Measurements from ENCODE around the gene ZNF385C.
A peak's percentile ranks its signal among the peaks of the same experiment; 100 is the strongest.

ZNF385C gene

GRCh38 chr17:42077755-42078154 lies 20.5 kb downstream of the ZNF385C start:
- no peak for DNase-seq (ENCODE audit: low read depth)

DNA sequence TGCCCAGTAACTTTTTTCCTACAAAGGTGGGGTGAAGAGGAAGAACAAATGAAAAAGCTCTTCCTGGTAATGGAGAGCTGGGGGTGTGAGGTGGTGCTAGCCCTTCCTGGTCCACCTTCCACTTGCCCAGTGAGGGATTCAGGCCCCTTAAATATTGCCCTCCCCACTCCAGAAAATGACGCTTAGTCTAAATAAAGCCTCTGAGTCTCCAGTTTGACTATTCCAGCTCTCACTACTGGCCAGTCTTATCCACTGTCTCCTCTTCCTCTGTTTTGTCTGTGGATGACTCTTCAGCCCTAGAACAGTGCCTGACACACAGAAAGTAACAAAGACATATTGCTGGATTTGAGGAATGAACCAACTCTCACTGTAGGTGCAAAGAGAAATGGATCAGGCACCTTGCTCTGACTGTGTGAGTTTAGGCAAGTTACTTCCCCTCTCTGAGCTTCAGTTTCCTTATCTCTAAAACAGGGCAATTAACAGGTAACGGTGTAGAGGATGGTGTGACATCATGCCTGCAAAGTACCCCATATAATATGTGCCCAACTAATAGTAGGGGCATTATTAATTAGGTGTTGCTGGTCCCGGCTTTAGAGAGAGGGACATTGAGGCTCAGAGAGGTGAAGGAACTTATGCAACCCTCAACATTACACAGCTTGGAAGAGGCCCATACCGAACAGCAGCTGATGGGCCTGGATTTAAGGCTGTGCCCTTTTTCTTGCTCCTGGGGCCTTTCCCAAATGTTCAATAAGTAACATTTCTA lies 21.3 kb downstream of the ZNF385C start:
- DNase-seq (ENCODE audit: low read depth): no peak

- no peak for DNase-seq (ENCODE audit: low read depth)
Measured at GRCh38 chr17:42075789-42076188, 22.5 kb downstream of the ZNF385C start.

DNA sequence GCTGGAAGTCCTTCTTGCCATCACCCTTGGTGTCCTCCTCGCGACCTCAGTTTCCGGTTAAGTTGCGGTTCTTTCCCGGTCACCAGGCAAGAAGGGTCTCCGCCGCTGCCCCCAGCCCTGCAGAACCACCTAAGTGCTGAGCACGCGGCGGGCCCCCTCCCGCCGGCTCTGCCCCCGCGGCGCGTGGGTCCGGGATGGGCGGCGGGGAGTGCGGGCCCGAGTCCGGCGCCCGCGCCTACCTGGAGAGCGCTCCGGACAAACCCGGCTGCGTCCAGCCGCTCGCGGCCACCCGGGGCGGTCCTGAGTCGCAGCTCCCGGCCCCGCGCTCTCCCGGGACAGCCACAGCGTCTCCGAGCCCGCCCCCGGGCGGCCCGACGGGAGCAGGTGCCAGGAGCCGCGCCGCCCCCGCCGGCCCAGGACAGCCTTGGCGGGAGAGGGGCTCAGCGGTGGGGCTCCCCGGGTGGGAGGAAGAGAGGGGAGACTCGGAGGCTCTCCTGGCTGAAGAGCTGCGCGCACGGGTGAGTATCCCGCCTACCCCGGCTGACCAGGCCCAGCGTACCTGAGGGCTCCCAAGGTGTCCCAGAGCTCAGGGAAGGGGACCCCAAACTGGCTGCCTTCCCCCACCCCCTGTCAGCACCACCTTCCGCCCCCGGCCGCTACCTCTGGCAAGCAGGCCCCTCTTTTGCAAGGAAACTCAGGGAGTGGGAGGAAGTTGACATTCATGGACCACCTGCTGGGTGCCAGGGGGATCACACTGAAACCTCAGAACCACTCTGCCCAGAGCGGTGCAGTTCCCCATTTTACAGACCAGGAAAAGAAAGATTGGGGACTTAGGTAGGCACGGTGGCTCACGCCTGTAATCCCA lies 25.7 kb downstream of the ZNF385C start:
- DNase-seq (ENCODE audit: low read depth): no peak

DNA sequence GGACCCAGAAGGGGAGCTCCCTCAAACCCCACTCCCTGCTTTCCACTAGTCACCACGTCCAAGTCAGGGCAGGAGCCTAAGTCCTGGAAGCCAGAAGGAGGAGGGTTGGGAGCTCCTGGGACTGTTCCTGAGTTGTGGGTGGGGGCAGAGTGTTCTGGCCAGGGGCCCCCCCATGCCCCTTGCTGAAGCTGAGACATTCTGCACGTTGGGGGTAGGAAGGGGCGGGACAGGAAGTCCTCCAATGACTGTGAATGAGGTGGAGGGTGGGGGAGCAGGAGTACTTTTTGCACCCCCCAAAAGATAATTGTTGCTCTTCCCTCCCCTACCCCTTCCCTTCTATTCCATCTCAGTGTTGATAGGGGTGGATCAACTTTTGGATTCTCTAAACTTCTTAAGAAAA lies 26.5 kb downstream of the ZNF385C start:
- DNase-seq (ENCODE audit: low read depth): no peak

GRCh38 chr17:42068979-42069378 lies 29.3 kb downstream of the ZNF385C start:
- no peak for DNase-seq (ENCODE audit: low read depth)

DNA sequence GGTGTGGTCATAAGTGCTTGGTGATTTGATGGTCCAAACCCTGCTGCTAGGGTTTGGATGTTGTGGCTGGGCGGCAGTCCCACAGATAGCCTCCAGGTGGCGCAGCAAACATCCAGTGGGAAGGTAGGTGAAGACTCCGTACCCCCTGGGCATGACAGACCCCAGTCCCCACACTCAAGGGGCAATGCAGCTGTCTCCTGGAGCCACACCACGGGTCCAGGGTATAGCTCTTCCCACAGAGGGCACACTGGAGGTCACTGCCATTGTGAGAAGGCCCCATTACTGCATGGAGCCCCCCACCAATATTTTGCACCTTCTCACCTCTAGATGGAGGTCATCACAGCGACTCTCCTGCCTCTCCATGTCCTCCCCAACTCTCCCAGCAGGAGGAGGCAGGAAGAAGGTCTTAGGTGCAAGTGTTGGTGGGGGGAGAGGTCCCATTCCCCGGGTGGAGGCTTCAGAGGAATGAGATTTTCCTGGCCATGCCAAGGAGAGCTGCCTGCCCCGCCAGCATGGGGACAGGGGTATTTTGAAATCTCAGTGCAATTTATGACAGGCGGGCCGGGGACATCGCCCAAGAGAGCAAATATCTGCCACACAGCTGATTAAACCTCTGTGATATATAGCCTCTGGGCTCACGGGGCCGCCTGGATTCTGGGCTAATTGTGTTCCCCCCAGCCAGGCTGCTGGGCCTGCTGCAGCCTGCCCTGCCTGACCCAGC lies 30.7 kb downstream of the ZNF385C start:
- peak; percentile 52 for DNase-seq (ENCODE audit: low read depth)

DNA sequence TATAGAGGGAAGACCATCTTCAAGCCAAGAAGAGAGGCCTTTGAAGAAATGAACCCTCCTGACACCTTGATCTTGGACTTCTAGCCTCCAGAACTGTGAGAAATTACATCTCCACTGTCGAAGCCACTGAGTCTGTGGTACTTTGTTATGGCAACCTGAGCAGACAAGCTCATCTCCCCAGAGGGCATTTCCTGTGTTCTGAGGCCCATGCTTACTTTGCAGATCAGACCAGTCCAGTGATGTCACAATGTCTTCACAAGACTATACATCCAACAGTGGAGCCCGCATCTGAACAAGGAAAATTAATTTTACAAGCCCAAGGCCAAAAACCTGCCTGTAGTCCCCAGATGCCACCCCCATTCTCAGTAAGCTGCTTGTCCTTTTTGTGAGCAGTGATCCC lies 33.1 kb downstream of the ZNF385C start:
- no peak for DNase-seq (ENCODE audit: low read depth)

DNA sequence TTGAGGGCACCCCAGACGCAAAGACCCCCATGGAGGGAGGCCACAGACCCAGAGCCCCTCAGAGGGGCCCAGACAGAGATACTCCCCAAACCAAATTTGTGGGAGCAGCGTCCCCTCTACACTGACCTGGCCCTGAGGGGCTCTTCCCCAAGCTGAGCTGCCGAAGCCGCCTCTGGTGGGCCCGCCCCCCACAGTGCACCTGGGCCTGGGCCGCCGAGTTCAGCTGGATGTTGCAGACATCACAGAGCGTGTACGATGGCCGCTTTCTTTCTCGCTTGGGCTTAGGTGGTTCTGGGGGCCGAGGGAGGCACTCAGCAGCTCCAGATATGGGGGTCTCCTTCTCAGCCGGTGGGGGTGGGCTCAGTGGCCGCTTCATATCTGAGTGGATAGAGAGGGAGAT lies 35.6 kb downstream of the ZNF385C start:
- no peak for DNase-seq (ENCODE audit: low read depth)

- DNase-seq (ENCODE audit: low read depth): no peak
Measured at GRCh38 chr17:42061646-42062487, 36.4 kb downstream of the ZNF385C start.

GRCh38 chr17:42060231-42060630 lies 38.0 kb downstream of the ZNF385C start:
- DNase-seq (ENCODE audit: low read depth): no peak

GRCh38 chr17:42059815-42060214 lies 38.5 kb downstream of the ZNF385C start:
- no peak for DNase-seq (ENCODE audit: low read depth)

DNA sequence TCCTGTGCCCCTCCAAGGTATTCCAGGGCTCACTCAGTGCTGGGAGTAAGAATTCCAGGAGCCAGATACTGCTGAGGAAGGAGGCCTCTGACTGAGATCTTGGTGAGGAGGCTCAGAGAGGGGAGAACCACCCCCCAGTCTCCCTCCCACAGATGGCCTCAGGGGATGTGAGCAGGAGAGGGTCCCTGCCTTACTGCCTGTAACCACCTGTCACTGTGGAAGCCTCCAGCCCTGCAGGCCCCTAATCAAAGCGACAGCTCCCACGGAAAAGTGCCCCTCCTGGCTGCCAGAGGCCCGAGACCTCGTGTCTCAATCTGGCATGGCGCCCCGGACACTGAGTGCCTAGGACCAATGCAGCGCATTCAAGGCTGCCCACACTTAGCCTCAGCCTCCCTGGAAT lies 40.2 kb downstream of the ZNF385C start:
- DNase-seq (ENCODE audit: low read depth): no peak

DNA sequence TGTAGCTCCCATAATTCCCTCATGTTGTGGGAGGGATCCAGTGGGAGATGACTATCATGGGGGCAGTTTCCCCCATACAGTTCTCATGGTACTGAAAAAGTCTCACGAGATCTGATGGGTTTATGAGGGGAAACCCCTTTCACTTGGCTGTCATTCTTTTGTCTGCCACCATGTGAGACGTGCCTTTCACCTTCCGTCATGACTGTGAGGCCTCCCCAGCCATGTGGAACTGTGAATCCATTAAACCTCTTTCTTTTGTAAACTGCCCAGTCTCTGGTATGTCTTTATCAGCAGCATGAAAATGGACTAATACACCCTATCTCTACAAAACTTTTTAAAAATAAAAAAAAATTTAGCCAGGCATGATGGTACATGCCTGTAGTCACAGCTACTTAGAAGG lies 41.6 kb downstream of the ZNF385C start:
- DNase-seq (ENCODE audit: low read depth): no peak

- no peak for DNase-seq (ENCODE audit: low read depth)
Measured at GRCh38 chr17:42055496-42055895, 42.8 kb downstream of the ZNF385C start.

- DNase-seq (ENCODE audit: low read depth): no peak
Measured at GRCh38 chr17:42055027-42055426, 43.2 kb downstream of the ZNF385C start.

GRCh38 chr17:42053731-42054500 lies 44.4 kb downstream of the ZNF385C start:
- DNase-seq (ENCODE audit: low read depth): no peak

DNA sequence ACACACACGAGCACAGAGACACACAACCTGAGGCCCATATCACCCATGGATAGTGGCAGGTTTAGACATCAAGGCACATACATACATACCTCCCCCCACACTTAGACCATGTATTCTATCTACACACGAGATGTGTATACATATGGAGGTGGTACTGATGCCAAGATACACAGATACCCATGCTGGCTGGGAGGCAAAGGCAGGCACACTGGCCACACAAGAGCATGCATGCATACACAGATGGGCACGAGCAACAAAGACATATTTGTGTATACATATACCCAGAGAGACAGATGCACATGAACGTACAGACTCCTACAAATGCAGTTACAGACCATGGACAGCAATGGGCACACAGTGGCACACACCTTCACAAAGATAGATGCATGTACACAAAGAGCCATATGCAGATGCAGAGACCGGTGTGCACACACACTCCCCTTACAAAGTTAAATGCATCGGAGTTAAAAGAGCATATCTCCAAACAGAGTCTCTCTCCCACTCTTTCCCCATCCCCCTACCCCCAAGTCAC lies 45.9 kb downstream of the ZNF385C start:
- DNase-seq (ENCODE audit: low read depth): no peak

DNA sequence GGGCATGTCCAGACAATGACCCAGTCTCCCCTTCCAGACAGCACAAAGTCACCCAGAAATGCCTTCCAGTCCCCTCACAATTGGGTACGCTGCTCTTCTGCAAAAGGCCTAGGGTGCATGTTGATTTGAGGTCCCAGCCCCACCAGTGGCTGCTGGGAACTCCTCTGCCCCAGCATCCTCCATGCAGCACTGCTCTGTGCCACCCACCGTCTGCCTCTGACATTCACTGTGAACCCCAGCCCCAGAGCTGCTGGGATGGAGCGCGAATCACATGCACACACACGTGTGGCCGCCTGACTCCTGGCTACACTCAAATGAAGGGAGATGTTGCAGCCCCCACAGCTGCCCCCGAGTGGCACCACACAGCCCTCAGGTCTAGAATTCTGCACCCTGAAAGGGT lies 46.6 kb downstream of the ZNF385C start:
- DNase-seq (ENCODE audit: low read depth): no peak

GRCh38 chr17:42051013-42051400 lies 47.3 kb downstream of the ZNF385C start:
- no peak for DNase-seq (ENCODE audit: low read depth)

Measured in activated T-cell treated with anti-CD3 and anti-CD28 coated beads for 24 hours (primary cell).